GM12873 (cell line): Measurements from ENCODE around the gene IGF2BP3.

Experiments
- CTCF ChIP-seq: IDR thresholded peaks from 2 replicates; pipeline ENCODE4 v1.5.1; 2012; ENCODE audit warnings: low read depth, mild to moderate bottlenecking, moderate library complexity, low read length, control low read depth; ENCODE audit not compliant: insufficient read depth; ENCODE audit errors: missing control alignments

IGF2BP3 gene

GRCh38 chr7:23369100-23369499 is 101.2 kb downstream of the IGF2BP3 start:
- no peak for TF ChIP-seq CTCF

- no peak for TF ChIP-seq CTCF
These were observed 112.1 kb downstream of the IGF2BP3 start for GRCh38 chr7:23358152-23358674.

GRCh38 chr7:23357190-23358093 is 112.8 kb downstream of the IGF2BP3 start:
- peak; percentile 12 for TF ChIP-seq CTCF

- no peak for TF ChIP-seq CTCF
These were observed 113.6 kb downstream of the IGF2BP3 start for GRCh38 chr7:23356726-23357125.

GRCh38 chr7:23356168-23356567 is 114.1 kb downstream of the IGF2BP3 start:
- TF ChIP-seq CTCF = no peak

- no peak for TF ChIP-seq CTCF
These were observed 117.1 kb downstream of the IGF2BP3 start for GRCh38 chr7:23353172-23353571.

GRCh38 chr7:23350466-23350865 is 119.8 kb downstream of the IGF2BP3 start:
- no peak for TF ChIP-seq CTCF
